ENCODE measurements around the gene TRERF1. TPM values are rescaled to one million over a fixed set of nuclear protein-coding genes. Genes with fewer than 3 reads are reported as not detected.

TRERF1 gene
- total and polyA plus RNA-seq, 2 experiments from 2014 or later, result 11.2 to 20.6 TPM

DNA sequence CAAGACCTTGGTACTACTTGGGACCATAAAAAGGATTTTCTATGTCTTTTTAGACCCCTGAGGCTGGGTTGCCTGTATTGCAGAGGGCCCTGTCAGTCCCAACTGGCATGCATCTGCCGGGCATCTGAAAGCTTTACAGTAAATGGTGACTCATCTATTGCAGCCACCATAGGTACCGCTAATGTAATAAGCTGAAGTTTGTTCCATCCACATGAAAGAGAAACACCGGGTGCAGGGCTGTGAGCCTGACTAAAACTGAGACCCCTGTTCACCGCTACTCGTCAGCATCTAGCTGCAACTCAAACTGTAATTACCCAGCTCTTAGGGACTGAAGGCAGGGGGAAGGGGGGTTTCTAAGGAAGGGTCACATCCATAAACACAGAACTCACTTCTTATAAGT, 49.5 kb downstream of the TRERF1 start (continued):
- TF ChIP-seq ZNF114 (CRISPR knock-in tag; IDR thresholded peaks at IDR 0.05), result no peak
- TF ChIP-seq, protein P1, sequence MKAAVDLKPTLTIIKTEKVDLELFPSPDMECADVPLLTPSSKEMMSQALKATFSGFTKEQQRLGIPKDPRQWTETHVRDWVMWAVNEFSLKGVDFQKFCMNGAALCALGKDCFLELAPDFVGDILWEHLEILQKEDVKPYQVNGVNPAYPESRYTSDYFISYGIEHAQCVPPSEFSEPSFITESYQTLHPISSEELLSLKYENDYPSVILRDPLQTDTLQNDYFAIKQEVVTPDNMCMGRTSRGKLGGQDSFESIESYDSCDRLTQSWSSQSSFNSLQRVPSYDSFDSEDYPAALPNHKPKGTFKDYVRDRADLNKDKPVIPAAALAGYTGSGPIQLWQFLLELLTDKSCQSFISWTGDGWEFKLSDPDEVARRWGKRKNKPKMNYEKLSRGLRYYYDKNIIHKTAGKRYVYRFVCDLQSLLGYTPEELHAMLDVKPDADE (IDR thresholded peaks at IDR 0.05), result no peak
- TF ChIP-seq, protein P2, sequence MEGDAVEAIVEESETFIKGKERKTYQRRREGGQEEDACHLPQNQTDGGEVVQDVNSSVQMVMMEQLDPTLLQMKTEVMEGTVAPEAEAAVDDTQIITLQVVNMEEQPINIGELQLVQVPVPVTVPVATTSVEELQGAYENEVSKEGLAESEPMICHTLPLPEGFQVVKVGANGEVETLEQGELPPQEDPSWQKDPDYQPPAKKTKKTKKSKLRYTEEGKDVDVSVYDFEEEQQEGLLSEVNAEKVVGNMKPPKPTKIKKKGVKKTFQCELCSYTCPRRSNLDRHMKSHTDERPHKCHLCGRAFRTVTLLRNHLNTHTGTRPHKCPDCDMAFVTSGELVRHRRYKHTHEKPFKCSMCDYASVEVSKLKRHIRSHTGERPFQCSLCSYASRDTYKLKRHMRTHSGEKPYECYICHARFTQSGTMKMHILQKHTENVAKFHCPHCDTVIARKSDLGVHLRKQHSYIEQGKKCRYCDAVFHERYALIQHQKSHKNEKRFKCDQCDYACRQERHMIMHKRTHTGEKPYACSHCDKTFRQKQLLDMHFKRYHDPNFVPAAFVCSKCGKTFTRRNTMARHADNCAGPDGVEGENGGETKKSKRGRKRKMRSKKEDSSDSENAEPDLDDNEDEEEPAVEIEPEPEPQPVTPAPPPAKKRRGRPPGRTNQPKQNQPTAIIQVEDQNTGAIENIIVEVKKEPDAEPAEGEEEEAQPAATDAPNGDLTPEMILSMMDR (conservative IDR thresholded peaks at IDR 0.05; ENCODE audit: low read depth in 2 of 2), result no peak

DNA sequence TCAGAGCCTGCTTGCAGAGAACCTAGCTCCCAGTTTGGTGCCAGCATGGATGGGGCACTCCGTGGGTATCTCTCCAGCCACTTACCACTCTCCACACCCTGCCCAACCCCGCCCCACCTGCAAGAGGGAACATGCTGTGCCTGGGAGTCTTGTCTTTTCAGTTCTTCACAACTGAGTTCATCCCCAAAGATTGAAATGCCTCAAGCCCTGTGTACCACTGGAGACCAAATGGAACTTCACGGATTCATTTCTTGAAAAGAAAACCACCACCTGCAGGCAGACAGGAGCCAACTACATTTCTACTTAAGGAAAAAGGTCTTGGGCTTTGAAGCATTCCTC, 50.1 kb downstream of the TRERF1 start:
- H3K36me3 ChIP-seq (ENCODE audit: insufficient read depth), result no peaks in the 10 kb centered on the region
- H3K36me3 Mint-ChIP-seq (ENCODE audit: low read depth), result no peaks in the 10 kb centered on the region; the same call in 2 of the 3 replicates
- no peak overlapping the region for H2AFZ ChIP-seq
- H3K4me3 Mint-ChIP-seq, result no peak overlapping the region
- peaks cover 18% of the 10 kb centered on the region for H3F3A ChIP-seq (replicated peaks; ENCODE audit: low read depth)
- DNase-seq (ENCODE audit: low spot score) (no peak), ATAC-seq (no peak)
- H4K20me1 ChIP-seq (replicated peaks; ENCODE audit: insufficient read depth), result peaks cover 79% of the 10 kb centered on the region
- H3K79me2 ChIP-seq (replicated peaks; ENCODE audit: insufficient read depth), result peaks cover 86% of the 10 kb centered on the region
- H3K9me3 Mint-ChIP-seq, result no peaks in the 10 kb centered on the region
- no peak overlapping the region for H3K4me2 ChIP-seq
- no peaks in the 10 kb centered on the region for H3K9me2 ChIP-seq (ENCODE audit: insufficient read depth)
- peaks cover 49% of the 10 kb centered on the region for H3K4me1 ChIP-seq (ENCODE audit: insufficient read depth)
- no peak overlapping the region for H3K27ac ChIP-seq (ENCODE audit: low read depth)
- no peak overlapping the region for H3K4me3 ChIP-seq
- H3K27ac Mint-ChIP-seq, result no peak overlapping the region
- no peak for TF ChIP-seq ZNF114 (CRISPR knock-in tag; IDR thresholded peaks at IDR 0.05)
- no peak for TF ChIP-seq POLR2AphosphoS5 (IDR thresholded peaks at IDR 0.05; ENCODE audit: low read depth)
- no peak for TF ChIP-seq CREB1 (CRISPR knock-in tag; IDR thresholded peaks at IDR 0.05; ENCODE audit: low read depth)
- TF ChIP-seq, protein P2 (conservative IDR thresholded peaks at IDR 0.05; ENCODE audit: low read depth in 2 of 2), result no peak
- H3K4me1 Mint-ChIP-seq, result peaks cover 57% of the 10 kb centered on the region
- no peaks in the 10 kb centered on the region for H3K27me3 ChIP-seq (ENCODE audit: insufficient read depth)
- H3K27me3 Mint-ChIP-seq (ENCODE audit: insufficient read depth, low read depth, poor library complexity), result peaks cover 4% of the 10 kb centered on the region

DNA sequence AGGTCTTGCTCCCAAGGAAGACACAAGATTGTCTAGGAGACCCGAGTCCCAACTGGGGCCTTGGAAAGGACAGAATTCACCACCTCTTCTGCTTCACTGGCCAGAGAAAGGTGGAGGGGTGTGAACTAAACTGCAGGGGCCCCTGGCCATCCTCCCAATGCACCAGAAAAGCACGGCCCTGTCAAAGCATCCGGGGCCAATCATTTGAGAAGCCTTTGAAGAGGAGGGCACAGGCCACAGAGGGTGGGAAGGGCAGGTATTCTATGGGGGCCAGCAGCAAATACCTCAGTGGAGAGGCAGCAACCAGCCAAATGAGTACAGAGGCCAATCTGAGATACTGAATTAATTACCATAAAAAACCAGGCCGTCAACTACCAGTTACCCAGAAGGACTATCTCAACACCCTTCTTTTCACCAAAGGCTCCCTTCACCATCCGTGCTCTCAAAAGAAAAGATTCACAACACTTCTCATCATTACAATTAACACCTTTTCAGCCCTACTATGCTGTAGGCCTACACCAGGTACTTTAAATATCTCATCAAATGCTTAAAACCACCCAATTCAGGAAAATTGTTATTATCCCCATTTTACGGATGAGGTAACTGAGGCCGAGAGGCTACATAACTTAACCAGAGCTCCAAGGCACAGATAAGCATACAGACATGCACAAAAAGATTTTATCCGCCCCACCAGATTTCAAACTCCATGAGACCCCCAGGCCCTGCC, 50.7 kb downstream of the TRERF1 start:
- H2AFZ ChIP-seq, result no peak overlapping the region
- Mint-ChIP-seq H3K4me3 (no peak overlapping the region), H3K36me3 (ENCODE audit: low read depth) (no peaks in the 10 kb centered on the region; the same call in 2 of the 3 replicates), H3K4me1 (peaks cover 53% of the 10 kb centered on the region), H3K9me3 (no peaks in the 10 kb centered on the region), H3K27ac (no peak overlapping the region), H3K27me3 (ENCODE audit: insufficient read depth, low read depth, poor library complexity) (no peaks in the 10 kb centered on the region)
- no peak overlapping the region for H3K4me2 ChIP-seq
- ATAC-seq (no peak), DNase-seq (ENCODE audit: low spot score) (no peak)
- H3K4me1 ChIP-seq (ENCODE audit: insufficient read depth), result peaks cover 49% of the 10 kb centered on the region
- H3K27ac ChIP-seq (ENCODE audit: low read depth), result no peak overlapping the region
- no peaks in the 10 kb centered on the region for H3K27me3 ChIP-seq (ENCODE audit: insufficient read depth)
- H3F3A ChIP-seq (replicated peaks; ENCODE audit: low read depth), result peaks cover 18% of the 10 kb centered on the region
- no peaks in the 10 kb centered on the region for H3K9me2 ChIP-seq (ENCODE audit: insufficient read depth)
- H4K20me1 ChIP-seq (replicated peaks; ENCODE audit: insufficient read depth), result peaks cover 79% of the 10 kb centered on the region
- no peaks in the 10 kb centered on the region for H3K36me3 ChIP-seq (ENCODE audit: insufficient read depth)
- no peak overlapping the region for H3K4me3 ChIP-seq
- H3K79me2 ChIP-seq (replicated peaks; ENCODE audit: insufficient read depth), result peaks cover 86% of the 10 kb centered on the region
- TF ChIP-seq ZNF114 (CRISPR knock-in tag; IDR thresholded peaks at IDR 0.05) (no peak), POLR2AphosphoS5 (IDR thresholded peaks at IDR 0.05; ENCODE audit: low read depth) (no peak)
- TF ChIP-seq, protein P3, sequence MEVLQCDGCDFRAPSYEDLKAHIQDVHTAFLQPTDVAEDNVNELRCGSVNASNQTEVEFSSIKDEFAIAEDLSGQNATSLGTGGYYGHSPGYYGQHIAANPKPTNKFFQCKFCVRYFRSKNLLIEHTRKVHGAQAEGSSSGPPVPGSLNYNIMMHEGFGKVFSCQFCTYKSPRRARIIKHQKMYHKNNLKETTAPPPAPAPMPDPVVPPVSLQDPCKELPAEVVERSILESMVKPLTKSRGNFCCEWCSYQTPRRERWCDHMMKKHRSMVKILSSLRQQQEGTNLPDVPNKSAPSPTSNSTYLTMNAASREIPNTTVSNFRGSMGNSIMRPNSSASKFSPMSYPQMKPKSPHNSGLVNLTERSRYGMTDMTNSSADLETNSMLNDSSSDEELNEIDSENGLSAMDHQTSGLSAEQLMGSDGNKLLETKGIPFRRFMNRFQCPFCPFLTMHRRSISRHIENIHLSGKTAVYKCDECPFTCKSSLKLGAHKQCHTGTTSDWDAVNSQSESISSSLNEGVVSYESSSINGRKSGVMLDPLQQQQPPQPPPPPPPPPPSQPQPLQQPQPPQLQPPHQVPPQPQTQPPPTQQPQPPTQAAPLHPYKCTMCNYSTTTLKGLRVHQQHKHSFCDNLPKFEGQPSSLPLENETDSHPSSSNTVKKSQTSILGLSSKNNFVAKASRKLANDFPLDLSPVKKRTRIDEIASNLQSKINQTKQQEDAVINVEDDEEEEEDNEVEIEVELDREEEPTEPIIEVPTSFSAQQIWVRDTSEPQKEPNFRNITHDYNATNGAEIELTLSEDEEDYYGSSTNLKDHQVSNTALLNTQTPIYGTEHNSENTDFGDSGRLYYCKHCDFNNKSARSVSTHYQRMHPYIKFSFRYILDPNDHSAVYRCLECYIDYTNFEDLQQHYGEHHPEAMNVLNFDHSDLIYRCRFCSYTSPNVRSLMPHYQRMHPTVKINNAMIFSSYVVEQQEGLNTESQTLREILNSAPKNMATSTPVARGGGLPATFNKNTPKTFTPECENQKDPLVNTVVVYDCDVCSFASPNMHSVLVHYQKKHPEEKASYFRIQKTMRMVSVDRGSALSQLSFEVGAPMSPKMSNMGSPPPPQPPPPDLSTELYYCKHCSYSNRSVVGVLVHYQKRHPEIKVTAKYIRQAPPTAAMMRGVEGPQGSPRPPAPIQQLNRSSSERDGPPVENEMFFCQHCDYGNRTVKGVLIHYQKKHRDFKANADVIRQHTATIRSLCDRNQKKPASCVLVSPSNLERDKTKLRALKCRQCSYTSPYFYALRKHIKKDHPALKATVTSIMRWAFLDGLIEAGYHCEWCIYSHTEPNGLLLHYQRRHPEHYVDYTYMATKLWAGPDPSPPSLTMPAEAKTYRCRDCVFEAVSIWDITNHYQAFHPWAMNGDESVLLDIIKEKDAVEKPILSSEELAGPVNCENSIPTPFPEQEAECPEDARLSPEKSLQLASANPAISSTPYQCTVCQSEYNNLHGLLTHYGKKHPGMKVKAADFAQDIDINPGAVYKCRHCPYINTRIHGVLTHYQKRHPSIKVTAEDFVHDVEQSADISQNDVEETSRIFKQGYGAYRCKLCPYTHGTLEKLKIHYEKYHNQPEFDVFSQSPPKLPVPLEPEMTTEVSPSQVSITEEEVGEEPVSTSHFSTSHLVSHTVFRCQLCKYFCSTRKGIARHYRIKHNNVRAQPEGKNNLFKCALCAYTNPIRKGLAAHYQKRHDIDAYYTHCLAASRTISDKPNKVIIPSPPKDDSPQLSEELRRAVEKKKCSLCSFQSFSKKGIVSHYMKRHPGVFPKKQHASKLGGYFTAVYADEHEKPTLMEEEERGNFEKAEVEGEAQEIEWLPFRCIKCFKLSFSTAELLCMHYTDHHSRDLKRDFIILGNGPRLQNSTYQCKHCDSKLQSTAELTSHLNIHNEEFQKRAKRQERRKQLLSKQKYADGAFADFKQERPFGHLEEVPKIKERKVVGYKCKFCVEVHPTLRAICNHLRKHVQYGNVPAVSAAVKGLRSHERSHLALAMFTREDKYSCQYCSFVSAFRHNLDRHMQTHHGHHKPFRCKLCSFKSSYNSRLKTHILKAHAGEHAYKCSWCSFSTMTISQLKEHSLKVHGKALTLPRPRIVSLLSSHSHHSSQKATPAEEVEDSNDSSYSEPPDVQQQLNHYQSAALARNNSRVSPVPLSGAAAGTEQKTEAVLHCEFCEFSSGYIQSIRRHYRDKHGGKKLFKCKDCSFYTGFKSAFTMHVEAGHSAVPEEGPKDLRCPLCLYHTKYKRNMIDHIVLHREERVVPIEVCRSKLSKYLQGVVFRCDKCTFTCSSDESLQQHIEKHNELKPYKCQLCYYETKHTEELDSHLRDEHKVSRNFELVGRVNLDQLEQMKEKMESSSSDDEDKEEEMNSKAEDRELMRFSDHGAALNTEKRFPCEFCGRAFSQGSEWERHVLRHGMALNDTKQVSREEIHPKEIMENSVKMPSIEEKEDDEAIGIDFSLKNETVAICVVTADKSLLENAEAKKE (CRISPR knock-in tag; IDR thresholded peaks at IDR 0.05), result no peak

All from GM23338 (cell line).